Measurements from ENCODE around the gene GSC2.

GSC2 gene

DNA sequence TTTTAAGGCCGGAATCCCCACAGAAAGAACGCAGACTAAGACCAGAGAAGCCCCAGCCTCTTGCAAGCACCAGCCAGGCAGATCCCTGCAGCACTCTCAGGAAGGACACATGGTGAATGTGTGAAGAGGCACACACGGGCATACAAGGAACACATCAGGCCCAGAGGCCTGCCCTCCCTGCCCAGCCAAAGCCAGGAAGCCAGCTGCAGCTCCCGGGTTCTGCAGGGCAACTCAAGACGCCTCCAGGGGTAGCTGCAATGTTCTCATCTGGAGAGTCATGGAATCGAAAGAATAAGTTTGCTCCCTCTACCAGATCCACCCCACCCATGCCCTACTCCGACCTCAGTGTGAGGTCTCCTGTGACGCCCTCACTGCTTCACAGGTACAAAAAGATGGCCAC is 30.1 kb downstream of the GSC2 start:
- no peak for DNase-seq (ENCODE audit: low read depth in 2 of 2)

DNA sequence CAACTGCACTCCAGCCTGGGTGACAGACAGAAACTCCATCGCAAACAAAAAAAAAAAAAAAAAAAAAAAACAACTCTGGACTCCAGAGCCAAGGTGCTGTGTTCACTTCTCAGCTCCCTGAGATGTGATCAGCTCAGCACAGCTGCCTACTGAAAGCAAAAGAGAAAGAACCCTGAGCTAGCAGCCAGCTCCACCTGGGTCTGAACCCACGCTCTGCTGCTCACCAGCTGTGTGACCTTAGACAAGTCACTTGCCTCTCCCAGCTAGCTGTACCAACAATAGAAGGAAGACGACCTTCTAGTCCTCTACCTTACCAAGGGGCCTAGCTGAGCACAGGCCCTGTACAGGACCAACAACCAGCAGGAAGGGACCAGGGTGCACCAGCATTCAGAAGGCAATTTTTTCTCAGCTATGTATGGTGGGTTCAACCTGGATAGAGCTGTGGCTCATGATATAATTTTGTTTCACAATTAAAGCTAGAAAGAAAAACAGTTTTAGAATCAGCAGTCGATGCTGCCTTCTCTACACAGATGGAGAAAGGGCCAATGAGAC is 31.7 kb downstream of the GSC2 start:
- DNase-seq (ENCODE audit: low read depth in 2 of 2), result no peak

DNA sequence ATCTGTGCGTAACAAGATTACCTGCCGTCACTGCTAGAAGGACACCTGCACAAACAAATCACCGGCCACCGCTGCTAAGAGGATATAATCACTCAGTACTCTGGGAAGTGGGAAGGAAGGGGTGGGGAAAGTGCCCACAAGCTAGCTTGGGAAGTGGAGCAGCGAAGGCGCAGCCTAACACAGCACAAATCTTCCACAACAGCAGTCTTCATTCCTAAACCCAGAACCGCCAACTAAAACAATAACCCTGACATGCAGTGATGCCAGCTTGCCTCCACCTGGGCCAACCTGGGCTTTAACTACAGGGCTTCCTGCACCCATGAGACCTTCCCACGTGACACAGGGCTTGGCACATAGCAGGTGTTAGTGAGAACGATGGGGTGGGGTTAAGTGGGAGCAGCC is 33.0 kb downstream of the GSC2 start:
- no peak for DNase-seq (ENCODE audit: low read depth in 2 of 2)

DNA sequence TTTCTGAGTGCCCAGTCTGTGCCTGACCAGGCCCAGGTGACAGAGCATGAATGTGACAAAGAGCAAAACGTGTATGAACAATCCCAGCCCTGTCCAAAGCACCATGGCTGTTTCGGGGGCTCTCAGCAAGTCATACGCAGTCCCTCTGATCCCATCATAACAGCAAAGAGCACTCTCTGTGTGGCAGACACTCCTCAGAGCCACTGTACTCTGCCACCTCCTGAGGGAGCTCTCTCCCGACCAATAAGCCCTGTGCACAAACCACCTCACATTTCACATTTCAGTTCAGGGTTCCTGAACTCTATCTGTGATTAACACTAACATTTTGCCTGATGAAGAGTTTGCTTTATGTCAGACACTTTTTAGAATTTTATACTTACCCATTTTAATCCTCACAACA is 34.5 kb downstream of the GSC2 start:
- no peak for DNase-seq (ENCODE audit: low read depth in 2 of 2)

DNA sequence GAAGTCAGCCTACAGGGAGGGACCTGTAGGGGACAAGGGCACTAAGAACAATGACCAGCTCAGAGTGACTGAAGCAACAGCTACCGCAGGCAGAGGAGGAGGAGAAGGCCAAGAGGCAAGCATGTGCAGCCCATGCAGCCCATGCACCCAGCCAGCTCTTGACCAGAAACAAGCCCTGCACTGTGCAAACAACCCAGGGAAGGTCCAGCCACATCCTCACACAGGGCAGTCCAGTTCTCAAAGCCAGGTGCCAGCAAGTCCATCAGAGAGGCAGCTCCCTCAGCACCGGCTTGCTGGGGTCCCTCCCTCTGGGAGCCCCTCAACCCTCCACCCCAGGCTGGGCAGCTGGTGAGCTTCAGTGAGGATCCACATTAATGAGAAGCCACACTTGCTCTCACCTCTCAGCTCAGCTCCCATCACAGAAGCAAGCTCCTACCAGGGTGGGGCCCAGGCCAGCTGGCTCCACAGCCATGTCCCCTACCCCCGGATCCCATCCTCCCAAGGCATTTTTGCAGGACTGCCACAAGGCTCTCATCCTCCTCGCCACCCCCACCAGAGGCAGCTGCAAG is 35.0 kb downstream of the GSC2 start:
- DNase-seq (ENCODE audit: low read depth in 2 of 2), result no peak

DNA sequence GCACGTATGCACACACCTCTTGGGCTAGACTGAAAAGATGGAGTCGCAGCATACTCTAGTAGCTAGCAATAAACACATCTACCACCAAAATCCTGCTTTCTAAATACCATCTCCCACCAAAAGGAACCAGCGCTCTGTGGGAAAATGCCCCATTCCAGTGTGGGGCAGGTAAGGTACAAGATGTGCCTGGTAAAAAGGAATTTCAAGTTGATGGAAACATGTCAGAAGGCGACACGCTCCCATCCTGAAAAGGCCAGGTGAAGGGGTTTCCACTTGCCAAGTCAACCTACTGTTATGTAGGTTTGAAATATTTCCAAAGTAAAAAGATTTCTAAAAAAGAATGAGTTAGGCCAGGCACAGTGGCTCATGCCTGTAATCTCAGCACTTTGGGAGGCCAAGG is 36.7 kb downstream of the GSC2 start:
- DNase-seq (ENCODE audit: low read depth in 2 of 2), result no peak

DNA sequence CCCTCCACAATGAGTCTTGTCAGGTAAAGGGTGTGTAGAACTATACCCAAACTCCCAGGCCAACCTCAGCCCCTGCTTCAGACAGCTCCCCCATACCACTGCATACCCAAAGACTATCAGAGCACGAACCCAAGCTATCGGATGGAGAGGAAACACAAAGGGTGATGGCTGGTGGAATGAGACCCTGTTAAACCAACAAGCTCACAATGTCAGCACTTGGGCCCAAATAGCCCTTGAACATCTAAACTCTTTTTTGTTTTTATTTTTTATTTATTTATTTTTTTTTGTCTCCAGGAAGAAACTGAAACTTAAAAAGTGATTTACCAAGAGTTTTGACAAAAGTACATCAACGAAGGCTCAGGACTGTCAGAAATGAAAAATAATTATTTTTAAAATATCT is 38.5 kb downstream of the GSC2 start:
- DNase-seq (ENCODE audit: low read depth in 2 of 2), result no peak

DNA sequence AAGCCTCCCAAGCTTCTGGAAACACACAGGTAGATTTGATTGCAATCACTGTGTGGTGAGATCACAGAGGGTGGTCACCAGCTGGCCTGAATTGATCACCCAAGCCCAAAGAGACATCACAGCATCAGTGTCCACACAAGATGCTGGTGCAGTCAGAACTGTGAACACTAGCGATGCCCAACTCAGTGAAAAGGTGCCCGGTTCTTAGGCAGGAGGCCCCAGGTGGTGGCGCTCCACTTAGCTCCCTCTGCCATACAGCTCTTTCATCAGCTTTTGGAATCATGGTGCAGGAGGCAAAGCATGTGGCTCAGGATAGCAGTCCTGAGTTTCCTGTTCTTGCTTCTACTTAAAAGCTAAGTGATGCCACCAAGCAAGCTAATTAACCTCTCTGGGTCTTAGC is 39.0 kb downstream of the GSC2 start:
- DNase-seq (ENCODE audit: low read depth in 2 of 2), result no peak

DNA sequence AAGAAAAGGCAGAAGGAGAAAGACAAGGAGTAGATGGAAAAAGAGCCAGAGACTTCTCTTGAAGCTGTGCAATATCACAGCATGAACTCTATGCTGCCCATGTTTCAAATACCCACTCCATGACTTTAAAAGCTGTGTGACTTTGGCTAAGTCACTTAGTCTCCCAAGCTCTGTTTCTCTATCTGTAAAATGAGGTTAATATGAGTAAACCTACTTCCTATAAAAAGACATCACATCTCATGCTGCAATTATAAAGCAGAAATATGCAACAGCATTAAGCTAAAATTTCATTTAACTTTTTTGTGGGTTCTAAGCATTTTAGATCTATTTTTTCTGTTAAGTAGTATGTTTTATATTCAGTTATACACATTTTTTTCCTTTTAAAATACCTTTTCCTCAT is 39.4 kb downstream of the GSC2 start:
- DNase-seq (ENCODE audit: low read depth in 2 of 2), result no peak

DNA sequence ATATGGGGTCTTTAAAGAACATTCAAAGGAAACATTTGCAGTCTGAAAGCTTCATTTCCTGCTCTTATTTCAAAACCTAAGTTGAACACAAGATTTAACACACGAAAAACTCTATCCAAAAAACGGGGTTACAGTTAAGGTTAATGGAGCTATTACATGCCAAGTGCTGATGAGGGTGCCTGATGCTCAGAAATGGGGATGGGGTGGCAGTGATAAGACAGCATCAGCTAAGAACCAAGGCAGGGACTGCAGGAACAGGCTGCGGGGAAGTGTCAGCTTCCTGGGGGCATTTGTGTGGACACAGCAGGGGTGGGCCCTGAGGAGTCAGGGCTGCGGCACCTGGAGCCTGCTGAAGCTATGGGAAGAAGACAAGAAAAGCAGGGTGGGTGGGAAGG is 40.0 kb downstream of the GSC2 start:
- DNase-seq (ENCODE audit: low read depth in 2 of 2), result no peak

DNA sequence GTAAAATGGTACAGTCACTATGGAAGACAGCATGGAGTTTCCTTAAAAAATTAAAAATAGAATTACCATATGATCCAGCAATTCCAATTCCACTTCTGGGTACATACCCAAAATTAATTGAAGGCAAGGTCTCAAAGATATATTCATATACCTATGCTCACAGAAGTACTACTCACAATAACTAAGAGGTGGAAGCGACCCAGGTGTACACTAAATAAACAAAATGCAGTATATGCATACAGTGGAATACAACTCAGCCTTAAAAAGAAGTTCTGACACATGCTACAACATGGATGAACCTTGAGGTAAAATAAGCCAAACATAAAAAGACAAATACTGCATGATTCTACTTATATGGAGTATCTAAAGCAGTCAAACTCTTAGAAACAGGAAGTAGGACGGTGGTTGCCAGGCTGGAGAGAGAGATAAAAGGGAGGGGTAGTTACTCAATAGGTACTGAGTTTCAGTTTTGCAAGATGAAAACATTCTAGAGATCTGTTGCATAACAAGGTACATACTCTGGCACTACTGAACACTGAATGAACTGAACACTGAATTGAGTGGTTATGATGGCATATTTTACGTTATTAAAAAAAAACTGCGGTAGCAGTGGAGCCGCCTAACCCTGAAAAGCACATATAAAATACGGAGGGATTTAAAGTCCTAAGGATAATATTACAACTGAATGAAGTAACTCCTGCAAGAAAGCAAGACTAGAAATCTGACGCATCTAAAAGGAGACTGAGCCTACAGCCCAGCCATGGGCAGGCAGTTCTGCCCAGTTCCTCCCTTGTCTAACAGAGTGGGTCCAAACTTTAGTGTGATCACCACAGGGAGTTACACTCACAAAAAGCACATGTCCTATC is 40.7 kb downstream of the GSC2 start:
- DNase-seq (ENCODE audit: low read depth in 2 of 2), result peak in 1 of 2 experiments; percentile 14

DNA sequence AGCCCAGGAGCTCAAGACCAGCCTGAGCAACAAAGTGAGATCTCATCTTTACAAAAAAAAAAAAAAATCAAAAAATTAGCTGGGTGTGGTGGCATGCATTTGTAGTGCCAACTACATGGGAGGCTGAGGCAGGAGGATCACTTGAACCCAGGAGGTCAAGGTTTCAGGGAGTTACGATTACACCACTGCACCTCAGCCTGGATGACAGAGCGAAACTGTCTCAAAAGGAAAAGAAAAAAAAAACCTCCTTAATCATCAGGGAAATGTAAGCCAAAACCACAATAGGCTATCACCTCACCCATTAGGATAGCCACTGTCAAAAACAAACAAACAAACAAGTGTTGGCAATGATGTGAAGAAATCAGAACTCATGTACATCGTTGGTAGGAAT is 41.3 kb downstream of the GSC2 start:
- no peak for DNase-seq (ENCODE audit: low read depth in 2 of 2)

DNA sequence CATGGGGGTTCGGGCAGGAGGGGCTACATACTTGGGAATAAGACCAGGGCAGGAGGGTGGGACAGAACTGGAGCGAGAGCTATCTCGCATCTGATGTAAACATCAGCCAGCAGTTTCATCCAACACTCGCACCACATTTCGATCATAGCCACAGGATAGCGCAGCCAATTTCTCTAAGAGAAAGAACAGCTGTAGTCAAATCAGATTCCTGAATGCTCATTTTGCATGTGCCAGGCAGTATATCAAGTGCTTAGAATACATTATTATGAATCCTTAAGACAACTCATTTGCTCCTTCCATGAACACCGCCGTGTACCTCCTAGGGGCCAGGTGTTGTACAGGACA is 42.4 kb downstream of the GSC2 start:
- DNase-seq (ENCODE audit: low read depth in 2 of 2), result no peak

DNA sequence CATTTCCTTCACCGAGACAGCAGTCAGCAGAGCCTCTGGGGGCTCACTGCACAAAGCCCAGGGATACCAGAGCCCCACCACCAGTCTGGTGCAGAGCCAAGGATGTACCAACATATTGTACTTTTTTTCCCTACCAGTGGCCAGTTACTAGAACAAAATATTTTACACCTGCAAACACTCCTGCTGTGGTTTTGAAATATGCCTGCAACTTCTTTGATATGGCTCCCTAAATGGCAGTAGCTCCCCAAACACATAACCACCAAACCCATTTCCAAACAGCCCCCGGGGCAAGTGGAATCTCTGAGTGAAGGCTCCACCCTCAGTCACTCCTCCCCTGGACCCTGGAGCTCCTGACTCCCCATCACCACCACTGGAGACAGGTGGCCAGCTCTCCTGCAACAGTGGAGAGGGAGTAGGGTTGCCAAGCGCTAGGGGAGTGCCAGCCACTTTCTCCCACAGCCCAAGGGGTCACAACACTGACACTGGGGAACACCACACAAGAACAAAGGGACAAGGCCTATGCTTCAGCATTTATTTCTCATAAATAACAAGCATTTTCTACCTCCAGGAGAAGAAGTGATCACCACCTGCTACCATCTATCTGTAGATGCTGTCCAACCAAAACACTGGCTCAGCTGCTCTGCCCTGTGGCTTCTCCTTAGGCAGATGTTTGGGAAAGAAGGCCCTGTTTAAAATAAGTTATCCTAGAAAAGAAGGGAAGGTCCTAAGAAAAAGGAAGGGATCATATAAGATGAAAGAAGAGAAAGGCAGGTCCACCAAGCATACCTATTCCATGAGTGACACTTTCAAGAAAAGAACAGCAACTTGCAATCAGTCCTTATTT is 43.0 kb downstream of the GSC2 start:
- DNase-seq (ENCODE audit: low read depth in 2 of 2), result no peak

DNA sequence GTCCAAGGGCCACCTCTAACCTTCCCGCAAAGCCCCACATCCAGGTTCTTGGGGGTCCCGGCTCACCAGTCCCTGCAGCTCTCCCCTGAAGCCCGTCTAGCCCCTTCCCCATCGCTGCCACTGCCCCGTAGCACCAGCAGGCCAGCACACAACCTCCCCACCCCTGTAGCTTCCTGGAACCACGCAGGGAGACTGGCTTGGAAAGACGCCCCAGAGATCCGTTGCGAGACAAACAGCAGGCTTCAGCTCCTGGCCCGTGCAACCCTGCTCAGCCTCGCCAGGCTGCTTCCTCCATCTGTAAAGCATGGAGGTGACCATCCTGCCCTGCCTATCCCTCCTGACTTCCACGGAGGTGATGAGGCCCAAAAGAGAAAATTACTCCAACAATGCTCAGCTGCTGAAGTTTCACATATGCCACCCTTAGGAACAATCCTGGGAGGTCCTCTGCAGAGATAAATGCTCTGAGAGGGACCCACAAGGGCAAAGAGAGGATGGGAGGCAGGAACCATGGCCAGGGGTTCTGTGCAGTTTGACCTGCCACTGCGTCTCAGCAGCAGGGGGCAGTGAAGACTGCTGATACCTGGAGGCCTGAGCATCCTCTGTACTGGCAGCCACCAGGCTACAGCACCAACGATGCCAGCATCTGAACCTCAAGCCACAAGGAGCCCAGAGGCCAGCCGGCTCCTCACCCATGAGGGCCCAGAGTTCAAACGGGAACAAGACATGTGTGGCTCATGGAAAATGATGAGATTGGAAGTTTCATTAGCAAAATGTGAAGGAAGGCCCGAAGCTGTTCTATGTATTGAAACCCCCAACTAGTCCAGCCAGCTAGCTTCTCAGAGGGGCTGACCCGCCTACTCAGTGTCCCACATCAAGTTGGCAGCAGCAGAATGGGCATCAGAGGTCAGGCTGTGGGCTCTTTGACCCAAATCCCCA is 44.0 kb downstream of the GSC2 start:
- no peak for DNase-seq (ENCODE audit: low read depth in 2 of 2)

DNA sequence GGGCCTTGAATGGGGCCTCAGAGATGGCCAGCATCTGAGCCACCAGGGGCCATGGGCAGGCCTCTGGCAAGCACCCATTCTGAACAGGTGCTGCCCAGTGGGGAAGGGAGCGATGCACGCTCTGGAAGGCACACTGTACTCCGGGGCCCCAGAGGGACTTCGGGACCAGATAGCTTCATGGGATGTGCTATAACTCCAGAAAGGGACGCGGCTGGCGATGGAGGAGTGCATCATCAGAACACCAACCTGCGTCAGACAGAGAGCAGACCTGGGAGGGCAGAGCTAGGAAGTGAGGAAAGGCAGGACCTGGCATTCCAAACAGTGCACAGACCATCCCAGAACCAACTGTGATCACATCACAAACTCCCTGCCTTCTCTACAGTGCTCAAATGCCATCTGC is 44.6 kb downstream of the GSC2 start:
- DNase-seq (ENCODE audit: low read depth in 2 of 2), result no peak

DNA sequence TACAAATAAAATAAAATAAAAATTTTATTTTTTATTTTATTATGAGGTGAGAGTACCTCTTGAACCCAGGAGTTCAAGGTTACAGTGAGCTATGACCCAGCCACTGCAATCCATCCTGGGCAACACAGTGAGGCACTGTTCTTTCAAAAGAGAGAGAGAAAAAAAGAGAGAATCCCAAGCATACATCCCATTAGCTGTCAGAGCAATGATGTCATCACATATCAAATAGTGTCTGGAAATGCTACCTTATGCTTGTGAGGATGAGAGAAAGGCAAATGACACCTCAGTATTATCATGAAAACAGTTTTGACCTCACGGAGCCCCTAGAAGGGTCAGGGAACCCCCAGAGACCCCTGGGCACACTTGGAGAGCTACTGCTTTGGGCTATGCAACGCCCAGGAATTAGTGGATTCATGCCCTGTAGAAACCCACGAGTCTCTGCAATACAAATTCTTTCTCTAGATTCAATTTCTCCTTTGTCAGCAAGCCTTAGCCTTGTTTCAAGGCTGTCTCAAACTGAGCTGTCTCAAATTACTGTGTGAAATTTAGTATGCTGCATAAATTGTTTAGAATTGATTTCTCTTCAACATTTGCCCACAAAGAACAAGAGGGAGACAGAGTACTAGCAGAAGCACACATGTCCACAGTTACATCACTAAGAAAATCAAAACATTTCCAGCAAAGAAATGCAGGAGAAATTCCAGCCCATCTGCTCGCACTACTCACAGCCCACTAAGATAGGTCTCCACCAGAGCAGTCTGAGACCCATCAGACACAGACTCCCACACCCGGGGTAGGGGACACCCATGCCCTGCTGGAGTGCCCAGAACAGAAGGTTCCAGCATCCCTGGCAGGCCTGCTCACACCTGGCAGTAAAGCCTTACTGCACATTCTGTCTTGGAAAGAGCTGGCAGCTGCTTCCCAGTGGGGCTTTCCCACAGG is 45.9 kb downstream of the GSC2 start:
- no peak for DNase-seq (ENCODE audit: low read depth in 2 of 2)

DNA sequence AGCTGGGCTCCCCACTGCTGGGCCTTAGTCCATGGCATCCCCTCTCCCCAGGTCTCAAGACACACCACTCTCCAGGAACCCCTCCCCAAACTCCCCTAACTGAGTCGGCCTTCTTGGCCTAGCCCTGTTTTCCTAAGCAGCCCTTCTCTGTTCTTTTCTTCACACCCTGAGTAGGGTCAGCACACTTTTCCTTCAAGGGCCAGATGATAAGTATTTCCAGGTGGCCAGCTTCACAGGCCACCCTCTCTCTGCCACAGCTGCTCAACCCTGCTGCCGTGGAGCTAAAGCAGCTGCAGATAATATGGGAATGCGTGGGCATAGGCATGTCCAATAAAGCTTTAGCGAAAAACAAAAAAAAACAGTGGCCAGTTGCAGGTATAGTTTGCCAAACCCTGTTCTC is 51.9 kb downstream of the GSC2 start:
- DNase-seq (ENCODE audit: low read depth in 2 of 2), result no peak

DNA sequence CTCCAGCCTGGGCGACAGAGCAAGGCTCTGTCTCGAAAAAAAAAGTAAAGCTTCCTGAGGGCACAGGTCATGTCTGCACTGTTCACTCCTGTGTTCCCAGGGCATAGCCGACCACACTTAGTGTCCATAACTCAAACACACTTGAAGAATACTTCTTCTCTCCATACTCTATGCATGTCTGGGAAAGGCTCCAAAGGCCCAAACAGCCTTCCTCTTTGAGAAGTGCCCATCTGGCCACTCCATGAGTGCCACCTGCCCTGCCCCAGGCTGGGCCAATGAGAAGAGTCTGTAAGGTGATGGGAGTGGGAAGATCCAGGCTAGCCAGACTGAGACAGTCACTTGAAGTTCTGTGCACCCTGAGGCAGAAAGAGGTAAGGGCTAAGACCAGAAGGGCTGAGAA is 52.6 kb downstream of the GSC2 start:
- no peak for DNase-seq (ENCODE audit: low read depth in 2 of 2)

Measured in fibroblast of skin of left quadriceps (primary cell).